NB4 (cell line): ENCODE measurements around the gene ZDHHC11.
"Not testable (repeated sequence)": the region's sequence is repeated elsewhere in the genome, so short reads cannot be mapped to it uniquely, and the experiment has no call there.

Source experiments
- DNase-seq: peaks from one replicate; pipeline ENCODE4 v3.0.0; 2010; ENCODE audit warnings: low read depth
- H3K4me3 ChIP-seq: one replicate; pipeline ENCODE4 v1.5.1; 2011; ENCODE audit warnings: mild to moderate bottlenecking, low read depth, low read length, moderate library complexity
- MYC ChIP-seq: IDR thresholded peaks from 2 replicates; pipeline ENCODE4 v1.6.1; 2011; ENCODE audit warnings: low read depth, low read length
- POLR2A ChIP-seq: IDR thresholded peaks from 2 replicates; pipeline ENCODE4 v1.6.1; 2011; ENCODE audit warnings: mild to moderate bottlenecking; ENCODE audit not compliant: insufficient read length; ENCODE audit errors: extremely low read depth
- TF ChIP-seq, protein P1 (sequence below): IDR thresholded peaks from one replicate; pipeline ENCODE4 v1.5.1; 2012; ENCODE audit warnings: low read depth, low read length
- TF ChIP-seq, protein P2 (sequence below): IDR thresholded peaks from 2 replicates; pipeline ENCODE4 v1.6.1; 2011; ENCODE audit warnings: low read depth, low read length

Gene ZDHHC11

DNA sequence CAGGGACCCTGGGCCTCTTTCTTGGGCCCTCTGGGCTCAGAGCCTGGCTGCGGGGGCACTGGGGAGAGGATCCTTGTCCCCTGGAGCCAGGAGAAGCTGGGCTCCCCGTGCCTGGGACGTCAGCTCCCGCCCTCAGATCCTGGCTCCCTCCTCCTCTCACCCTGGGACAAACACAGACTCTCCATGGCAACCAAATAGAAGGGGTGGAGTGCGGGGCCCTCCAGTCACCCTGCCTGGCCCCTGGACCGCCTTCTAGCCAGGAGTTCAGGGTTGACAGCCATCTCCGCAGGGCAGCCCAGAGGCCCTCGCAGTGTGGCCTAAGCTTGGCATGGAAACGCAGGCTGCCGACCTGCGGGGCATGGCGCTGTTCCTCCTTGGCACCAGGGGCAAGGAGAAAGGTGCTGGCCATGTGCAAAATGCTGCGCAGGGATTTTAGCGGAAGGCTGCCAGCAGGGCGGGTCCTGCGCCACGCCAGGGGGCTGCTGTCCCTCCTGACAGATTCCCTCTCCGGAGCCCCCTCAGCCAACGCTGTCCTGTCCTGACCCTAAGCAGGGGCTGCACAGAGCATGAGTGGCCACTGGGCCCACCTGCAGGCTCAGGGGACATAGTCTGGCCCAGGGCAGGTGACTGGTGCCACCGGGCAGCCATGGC, 1.0 kb downstream of the ZDHHC11 start:
- H3K4me3 ChIP-seq, result no peak overlapping the region
- no peak for DNase-seq
- no peak for TF ChIP-seq POLR2A
- TF ChIP-seq, protein P1, sequence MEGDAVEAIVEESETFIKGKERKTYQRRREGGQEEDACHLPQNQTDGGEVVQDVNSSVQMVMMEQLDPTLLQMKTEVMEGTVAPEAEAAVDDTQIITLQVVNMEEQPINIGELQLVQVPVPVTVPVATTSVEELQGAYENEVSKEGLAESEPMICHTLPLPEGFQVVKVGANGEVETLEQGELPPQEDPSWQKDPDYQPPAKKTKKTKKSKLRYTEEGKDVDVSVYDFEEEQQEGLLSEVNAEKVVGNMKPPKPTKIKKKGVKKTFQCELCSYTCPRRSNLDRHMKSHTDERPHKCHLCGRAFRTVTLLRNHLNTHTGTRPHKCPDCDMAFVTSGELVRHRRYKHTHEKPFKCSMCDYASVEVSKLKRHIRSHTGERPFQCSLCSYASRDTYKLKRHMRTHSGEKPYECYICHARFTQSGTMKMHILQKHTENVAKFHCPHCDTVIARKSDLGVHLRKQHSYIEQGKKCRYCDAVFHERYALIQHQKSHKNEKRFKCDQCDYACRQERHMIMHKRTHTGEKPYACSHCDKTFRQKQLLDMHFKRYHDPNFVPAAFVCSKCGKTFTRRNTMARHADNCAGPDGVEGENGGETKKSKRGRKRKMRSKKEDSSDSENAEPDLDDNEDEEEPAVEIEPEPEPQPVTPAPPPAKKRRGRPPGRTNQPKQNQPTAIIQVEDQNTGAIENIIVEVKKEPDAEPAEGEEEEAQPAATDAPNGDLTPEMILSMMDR, result no peak
- TF ChIP-seq MYC, result no peak
- TF ChIP-seq, protein P2, sequence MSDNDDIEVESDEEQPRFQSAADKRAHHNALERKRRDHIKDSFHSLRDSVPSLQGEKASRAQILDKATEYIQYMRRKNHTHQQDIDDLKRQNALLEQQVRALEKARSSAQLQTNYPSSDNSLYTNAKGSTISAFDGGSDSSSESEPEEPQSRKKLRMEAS, result no peak

DNA sequence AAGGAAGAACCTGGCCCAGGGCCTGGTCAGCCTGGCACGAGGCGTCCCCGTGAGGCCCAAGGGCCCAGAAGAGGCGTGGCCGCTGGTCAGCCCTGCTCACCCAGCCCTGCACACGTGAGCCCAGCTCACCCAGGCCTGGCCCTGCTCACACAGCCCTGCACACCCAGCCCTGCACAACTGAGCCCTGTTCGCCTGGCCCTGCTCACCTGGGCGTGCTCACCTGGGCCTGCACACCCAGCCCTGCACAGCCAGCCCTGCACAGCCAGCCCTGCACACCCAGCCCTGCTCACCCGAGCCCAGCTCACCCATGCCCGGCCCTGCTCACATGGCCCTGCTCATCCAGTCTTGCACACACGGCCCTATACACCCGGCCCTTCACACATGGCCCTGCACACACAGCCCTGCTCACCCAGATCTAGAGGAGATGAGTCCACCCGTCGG, 2.1 kb downstream of the ZDHHC11 start:
- TF ChIP-seq, protein P2, result no peak
- TF ChIP-seq POLR2A (no peak), MYC (no peak)
- DNase-seq, result no peak
- no peak overlapping the region for H3K4me3 ChIP-seq

GRCh38 chr5:847736-848135, 3.0 kb downstream of the ZDHHC11 start:
- not testable (repeated sequence) for H3K4me3 ChIP-seq, DNase-seq

DNA sequence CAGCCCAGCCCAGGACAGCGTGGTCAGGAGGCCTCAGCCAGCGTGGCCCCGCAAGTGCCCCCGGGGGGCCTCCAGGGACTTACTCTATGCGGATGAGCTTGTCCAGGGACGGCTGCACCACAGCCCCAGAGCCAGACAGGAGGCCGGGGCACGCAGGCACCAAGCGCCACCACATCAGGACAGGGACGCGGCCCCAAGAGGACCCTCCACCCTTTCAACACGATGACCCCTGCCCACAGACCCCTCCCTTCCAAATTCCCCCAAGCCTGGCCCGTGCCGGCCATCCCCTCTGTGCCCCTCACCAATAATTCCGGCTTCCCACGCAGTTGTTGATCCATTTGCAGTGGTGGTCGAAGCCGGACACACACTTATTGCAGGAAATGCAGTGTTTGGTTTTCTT, 3.6 kb downstream of the ZDHHC11 start:
- H3K4me3 ChIP-seq, DNase-seq: not testable (repeated sequence)

DNA sequence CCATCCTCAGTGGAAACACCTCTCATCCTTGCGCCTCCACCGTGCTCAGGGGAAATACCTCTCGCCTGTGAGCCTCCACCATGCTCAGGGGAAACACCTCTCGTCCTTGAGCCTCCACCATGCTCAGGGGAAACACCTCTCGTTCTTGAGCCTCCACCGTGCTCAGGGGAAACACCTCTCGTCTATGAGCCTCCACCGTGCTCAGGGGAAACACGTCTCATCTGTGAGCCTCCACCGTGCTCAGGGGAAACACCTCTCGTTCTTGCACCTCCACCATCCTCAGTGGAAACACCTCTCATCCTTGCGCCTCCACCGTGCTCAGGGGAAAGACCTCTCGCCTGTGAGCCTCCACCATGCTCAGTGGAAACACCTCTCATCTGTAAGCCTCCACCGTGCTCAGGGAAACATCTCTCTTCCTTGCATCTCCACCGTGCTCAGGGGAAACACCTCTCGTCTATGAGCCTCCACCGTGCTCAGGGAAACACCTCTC, 4.1 kb downstream of the ZDHHC11 start:
- not testable (repeated sequence) for DNase-seq, H3K4me3 ChIP-seq

GRCh38 chr5:845676-846601, 4.8 kb downstream of the ZDHHC11 start:
- H3K4me3 ChIP-seq, DNase-seq: not testable (repeated sequence)

DNA sequence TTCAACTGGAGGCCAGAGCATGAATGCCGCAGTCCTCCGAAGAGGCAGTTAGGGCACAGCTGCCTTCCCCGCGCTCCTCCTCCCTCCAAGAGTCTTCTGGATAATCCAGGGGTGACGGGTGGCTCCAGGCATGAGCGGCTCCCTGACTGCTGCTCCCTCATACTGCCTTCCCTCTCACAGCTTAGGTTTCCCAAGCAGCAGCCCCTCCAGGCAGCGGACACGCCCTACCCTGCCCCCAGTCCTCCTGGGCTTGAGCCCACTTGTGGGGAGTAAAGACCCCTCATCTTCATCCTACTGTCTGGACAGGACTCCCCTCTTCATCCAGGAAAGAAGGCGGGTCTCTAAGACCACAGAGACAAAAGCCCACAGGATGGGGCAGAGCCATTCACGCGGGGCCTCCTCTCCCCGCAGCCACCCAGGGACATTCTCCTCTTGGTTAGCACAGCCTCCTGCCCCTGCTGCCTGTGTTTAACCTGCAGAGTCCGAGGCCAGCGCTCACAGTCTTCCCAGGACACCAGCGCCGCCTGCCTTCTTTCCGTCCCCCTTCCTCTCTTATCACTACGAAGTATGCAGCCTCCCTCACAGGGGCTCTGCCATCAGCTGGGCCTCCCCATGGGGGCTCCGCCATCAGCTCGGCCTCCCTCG, 5.6 kb downstream of the ZDHHC11 start:
- not testable (repeated sequence) for DNase-seq

GRCh38 chr5:844426-844825, 6.4 kb downstream of the ZDHHC11 start:
- H3K4me3 ChIP-seq, DNase-seq: not testable (repeated sequence)

More for the DNA sequence above, 5.6 kb downstream of the ZDHHC11 start:
- not testable (repeated sequence) for H3K4me3 ChIP-seq

GRCh38 chr5:843926-844325, 6.9 kb downstream of the ZDHHC11 start:
- not testable (repeated sequence) for DNase-seq, H3K4me3 ChIP-seq

DNA sequence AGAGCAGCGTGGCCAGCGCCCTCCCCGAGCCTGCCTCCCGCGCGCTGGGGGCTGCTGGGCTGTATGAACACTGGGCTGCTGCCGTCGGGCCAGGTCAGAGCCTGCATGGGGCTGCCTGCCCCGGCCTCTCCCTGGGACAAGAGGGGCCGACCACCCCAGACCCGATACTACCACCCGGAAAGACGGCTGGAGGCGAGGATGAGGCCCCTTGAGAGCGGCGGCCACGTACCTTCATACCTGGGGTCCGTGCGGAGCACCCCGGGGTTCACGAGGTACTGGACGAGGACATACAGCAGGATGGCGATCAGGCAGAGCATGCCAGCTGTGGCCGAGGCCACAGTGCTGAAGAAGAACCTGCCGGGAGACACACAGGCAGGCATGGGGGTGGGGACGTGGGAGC, 7.4 kb downstream of the ZDHHC11 start:
- not testable (repeated sequence) for DNase-seq

GRCh38 chr5:842402-843221, 8.2 kb downstream of the ZDHHC11 start:
- H3K4me3 ChIP-seq, DNase-seq: not testable (repeated sequence)

More for the DNA sequence above, 7.4 kb downstream of the ZDHHC11 start:
- not testable (repeated sequence) for H3K4me3 ChIP-seq

DNA sequence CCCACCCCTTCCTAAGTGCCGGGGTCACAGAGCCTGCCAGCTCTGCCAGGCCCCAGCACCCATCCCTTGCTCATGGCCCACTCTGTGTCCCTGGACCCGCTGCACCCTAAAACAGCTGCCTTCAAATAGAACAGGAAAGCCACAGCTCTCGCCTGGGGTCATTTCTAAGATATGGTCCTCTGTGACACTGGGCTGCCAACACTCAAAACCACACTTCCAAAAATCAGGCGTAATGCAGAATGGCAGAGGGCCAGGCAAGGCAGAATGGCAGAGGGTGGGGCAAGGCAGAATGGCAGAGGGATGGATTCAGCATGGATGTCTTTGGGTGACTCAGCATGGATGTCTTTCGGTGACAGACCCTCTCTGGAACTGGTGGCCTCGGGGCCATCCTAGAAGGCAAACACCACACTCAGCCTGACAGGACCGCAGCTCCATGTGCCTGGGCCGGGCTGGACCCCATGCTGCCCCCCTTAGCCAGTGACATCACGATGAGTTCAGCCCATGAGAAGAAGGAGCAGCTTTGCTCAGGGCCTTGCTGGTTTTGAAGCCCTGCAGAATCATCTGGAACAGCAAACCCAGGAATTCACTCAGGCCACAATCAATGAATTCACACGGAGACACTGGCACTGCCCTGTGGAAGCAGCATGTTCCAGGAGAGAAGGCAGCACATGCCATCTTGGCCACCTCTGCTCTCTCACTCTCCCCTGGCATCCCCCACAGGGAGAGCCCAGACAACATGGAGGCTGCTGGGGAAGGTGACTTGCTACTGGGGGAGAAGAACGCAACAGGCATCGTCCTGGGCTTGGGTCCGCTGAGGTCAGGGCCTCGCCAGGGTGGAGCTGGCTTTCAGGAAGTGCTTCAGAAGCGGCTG, 9.0 kb downstream of the ZDHHC11 start:
- H3K4me3 ChIP-seq, DNase-seq: not testable (repeated sequence)

- DNase-seq, H3K4me3 ChIP-seq: not testable (repeated sequence)
These were observed 9.8 kb downstream of the ZDHHC11 start for GRCh38 chr5:840974-841435.

- not testable (repeated sequence) for DNase-seq, H3K4me3 ChIP-seq
These were observed 10.4 kb downstream of the ZDHHC11 start for GRCh38 chr5:840118-840973.
